ENCODE measurements around the gene SAFB. TPM values are rescaled to one million over a fixed set of nuclear protein-coding genes. Genes with fewer than 3 reads are reported as not detected.

SAFB gene
- total RNA-seq, 1 donor, result 33.7 TPM

DNA sequence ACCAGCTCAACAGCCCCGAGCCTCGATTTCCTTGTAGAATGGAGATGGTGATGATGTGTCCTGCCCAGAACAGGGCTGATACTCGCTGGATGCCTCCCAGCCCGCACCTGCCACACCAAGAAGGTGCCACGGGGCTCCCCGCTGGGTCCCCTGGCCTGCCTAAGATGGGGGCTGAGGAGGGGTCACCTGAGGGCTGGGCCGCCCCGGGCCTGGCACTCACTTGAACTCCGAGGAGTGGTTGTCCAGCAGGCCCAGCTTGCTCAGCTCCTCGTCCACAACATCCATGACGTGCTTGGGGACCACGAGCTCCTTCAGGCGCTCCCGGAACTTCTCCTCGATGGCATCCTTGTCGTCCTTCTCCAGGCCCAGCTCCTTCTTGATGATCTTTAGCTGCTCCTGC is 82.7 kb downstream of the SAFB start:
- peaks cover 4% of the 10 kb centered on the region for H4K20me1 ChIP-seq (ENCODE audit: insufficient read depth, low read length)
- H2AFZ ChIP-seq (ENCODE audit: low read length), result no peak overlapping the region
- H3K4me1 ChIP-seq (ENCODE audit: insufficient read depth, low read length), result no peaks in the 10 kb centered on the region
- H3K9me3 ChIP-seq (ENCODE audit: low read depth, low read length), result no peaks in the 10 kb centered on the region
- H3K27me3 ChIP-seq (ENCODE audit: insufficient read depth, low read length), result no peaks in the 10 kb centered on the region
- peaks cover 7% of the 10 kb centered on the region for H3K79me2 ChIP-seq (ENCODE audit: insufficient read depth, low read length)
- TF ChIP-seq, protein P1, sequence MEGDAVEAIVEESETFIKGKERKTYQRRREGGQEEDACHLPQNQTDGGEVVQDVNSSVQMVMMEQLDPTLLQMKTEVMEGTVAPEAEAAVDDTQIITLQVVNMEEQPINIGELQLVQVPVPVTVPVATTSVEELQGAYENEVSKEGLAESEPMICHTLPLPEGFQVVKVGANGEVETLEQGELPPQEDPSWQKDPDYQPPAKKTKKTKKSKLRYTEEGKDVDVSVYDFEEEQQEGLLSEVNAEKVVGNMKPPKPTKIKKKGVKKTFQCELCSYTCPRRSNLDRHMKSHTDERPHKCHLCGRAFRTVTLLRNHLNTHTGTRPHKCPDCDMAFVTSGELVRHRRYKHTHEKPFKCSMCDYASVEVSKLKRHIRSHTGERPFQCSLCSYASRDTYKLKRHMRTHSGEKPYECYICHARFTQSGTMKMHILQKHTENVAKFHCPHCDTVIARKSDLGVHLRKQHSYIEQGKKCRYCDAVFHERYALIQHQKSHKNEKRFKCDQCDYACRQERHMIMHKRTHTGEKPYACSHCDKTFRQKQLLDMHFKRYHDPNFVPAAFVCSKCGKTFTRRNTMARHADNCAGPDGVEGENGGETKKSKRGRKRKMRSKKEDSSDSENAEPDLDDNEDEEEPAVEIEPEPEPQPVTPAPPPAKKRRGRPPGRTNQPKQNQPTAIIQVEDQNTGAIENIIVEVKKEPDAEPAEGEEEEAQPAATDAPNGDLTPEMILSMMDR (IDR thresholded peaks at IDR 0.05; ENCODE audit: extremely low read depth, low read depth, low read length), result no peak
- H3K27ac ChIP-seq (ENCODE audit: low read depth, low read length), result no peak overlapping the region
- H3K4me2 ChIP-seq (ENCODE audit: insufficient read depth, low read length), result no peak overlapping the region
- H3K36me3 ChIP-seq (ENCODE audit: insufficient read depth, low read length), result peaks cover 46% of the 10 kb centered on the region
- peak; percentile 67 for DNase-seq (ENCODE audit: insufficient read length, low spot score, missing footprints)
- no peak overlapping the region for H3K4me3 ChIP-seq (ENCODE audit: insufficient read depth, low read length)

DNA sequence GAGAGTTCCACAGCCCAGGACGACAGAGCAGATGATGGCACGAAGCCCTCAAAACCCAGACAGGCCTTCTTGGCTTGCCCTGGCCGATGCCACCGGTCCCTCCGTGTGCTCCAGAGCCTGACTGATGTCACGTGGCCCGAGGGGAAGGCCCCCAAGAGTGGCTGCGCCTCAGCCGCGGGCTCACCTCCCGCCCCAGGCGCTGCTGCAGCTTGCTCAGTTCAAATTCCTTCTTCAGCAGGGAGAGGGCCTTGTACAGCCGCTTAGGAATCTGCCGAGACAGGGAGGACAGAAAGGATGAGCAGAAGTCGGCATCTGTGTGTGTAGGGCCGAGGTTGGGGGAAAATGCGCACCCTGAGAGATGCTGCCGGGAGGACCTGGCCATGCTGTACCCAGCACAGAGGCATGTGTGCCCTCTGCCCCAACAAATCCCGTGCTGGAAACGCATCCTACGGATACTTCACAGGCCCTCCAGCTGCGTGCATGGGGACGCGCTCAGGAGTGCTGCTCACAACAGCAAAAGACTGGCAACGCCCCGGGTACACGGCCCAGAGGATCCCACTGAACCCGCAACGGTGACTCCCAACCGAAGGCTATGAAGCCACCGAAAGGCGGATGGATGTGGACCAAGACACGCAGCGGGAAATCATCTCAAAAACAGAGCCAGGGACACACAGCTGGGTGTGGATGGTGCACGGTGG is 84.1 kb downstream of the SAFB start:
- H3K36me3 ChIP-seq (ENCODE audit: insufficient read depth, low read length), result peaks cover 54% of the 10 kb centered on the region

DNA sequence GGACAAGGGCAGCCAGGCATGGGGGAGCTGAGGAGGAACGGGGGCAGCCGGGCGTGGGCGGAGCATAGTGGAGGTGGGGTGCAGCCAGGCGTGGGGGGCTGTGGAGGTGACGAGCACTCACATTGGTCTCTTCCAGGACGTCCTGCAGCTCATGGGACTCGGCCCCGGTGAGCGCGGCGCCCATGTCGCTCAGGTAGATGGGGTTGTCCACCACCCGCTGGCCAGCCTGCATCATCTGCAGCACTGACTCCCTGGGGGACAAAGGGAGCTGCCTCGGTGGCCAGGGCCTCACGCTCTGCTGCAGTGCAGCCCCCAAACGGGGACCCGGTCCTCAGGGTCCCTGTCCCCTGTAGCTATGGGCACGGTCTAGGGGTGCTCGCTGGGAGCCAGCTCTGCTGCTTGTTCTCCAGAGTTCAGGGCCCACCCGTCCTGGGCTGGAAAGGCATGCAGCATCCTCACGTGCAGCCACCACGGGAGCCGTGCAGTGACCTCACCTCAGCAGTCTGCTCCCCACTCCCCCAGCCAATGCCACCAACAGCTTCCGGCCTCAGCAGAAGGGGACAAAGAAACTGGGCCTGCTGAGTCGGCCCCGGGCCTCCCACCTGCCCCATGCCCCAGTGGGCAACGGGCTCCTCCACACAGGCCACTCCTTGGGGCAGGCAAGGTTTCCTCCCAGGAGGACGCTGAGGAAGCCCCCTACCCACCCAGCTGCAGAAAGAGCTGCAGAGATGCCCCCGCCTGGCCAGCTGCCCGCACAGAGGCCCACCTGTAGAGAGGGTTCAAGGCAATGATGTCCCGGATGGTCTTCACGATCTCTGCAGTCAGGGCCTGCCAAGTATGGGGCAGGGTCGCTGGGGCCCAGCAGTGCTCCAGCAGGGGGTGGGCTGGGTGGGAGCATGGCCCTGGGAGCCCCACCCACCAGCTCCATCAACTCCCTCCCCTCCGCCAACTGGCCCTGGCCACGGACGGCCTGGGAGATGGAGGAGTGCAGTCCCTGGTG is 85.0 kb downstream of the SAFB start:
- peaks cover 6% of the 10 kb centered on the region for H3K79me2 ChIP-seq (ENCODE audit: insufficient read depth, low read length)
- H3K4me3 ChIP-seq (ENCODE audit: insufficient read depth, low read length), result no peak overlapping the region
- peak; percentile 73 for DNase-seq (ENCODE audit: insufficient read length, low spot score, missing footprints)
- no peak overlapping the region for H2AFZ ChIP-seq (ENCODE audit: low read length)
- TF ChIP-seq, protein P1 (IDR thresholded peaks at IDR 0.05; ENCODE audit: extremely low read depth, low read depth, low read length), result no peak
- H3K27ac ChIP-seq (ENCODE audit: low read depth, low read length), result no peak overlapping the region
- H3K36me3 ChIP-seq (ENCODE audit: insufficient read depth, low read length), result peaks cover 62% of the 10 kb centered on the region
- H3K9me3 ChIP-seq (ENCODE audit: low read depth, low read length), result no peaks in the 10 kb centered on the region
- no peaks in the 10 kb centered on the region for H3K27me3 ChIP-seq (ENCODE audit: insufficient read depth, low read length)
- no peaks in the 10 kb centered on the region for H3K4me1 ChIP-seq (ENCODE audit: insufficient read depth, low read length)
- H4K20me1 ChIP-seq (ENCODE audit: insufficient read depth, low read length), result peaks cover 7% of the 10 kb centered on the region
- no peak overlapping the region for H3K4me2 ChIP-seq (ENCODE audit: insufficient read depth, low read length)

More for the DNA sequence above, 84.1 kb downstream of the SAFB start:
- Histone ChIP-seq H3K4me2 (ENCODE audit: insufficient read depth, low read length) (no peak overlapping the region), H3K27me3 (ENCODE audit: insufficient read depth, low read length) (no peaks in the 10 kb centered on the region), H3K27ac (ENCODE audit: low read depth, low read length) (no peak overlapping the region), H4K20me1 (ENCODE audit: insufficient read depth, low read length) (peaks cover 4% of the 10 kb centered on the region), H3K9me3 (ENCODE audit: low read depth, low read length) (no peaks in the 10 kb centered on the region), H3K4me3 (ENCODE audit: insufficient read depth, low read length) (no peak overlapping the region), H2AFZ (ENCODE audit: low read length) (no peak overlapping the region), H3K4me1 (ENCODE audit: insufficient read depth, low read length) (no peaks in the 10 kb centered on the region), H3K79me2 (ENCODE audit: insufficient read depth, low read length) (peaks cover 4% of the 10 kb centered on the region)
- TF ChIP-seq, protein P1 (IDR thresholded peaks at IDR 0.05; ENCODE audit: extremely low read depth, low read depth, low read length), result no peak
- peak; percentile 65 for DNase-seq (ENCODE audit: insufficient read length, low spot score, missing footprints)

DNA sequence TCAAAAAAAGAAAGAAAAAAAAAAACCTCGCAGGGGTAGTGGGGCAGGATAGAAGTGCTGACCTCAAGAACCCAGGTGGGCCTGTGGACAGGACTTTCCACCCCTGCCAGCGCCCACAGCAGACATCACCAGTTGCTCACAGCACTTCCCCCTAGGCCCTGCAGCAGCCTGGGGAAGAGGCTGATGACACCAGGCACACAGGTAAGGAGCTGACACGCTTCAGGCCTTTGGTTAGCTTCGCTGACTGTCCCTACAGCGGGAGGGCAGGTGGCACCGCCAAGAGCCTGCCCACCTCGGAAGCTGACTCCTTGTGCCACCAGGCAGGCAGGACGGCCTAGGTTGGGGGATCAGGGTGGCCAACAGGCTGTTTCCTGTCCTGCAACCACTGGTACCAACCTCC is 88.1 kb downstream of the SAFB start:
- Histone ChIP-seq H3K27ac (ENCODE audit: low read depth, low read length) (no peak overlapping the region), H2AFZ (ENCODE audit: low read length) (no peak overlapping the region), H3K27me3 (ENCODE audit: insufficient read depth, low read length) (no peaks in the 10 kb centered on the region), H3K4me3 (ENCODE audit: insufficient read depth, low read length) (no peak overlapping the region), H3K4me2 (ENCODE audit: insufficient read depth, low read length) (no peak overlapping the region), H4K20me1 (ENCODE audit: insufficient read depth, low read length) (peaks cover 7% of the 10 kb centered on the region), H3K4me1 (ENCODE audit: insufficient read depth, low read length) (no peaks in the 10 kb centered on the region), H3K79me2 (ENCODE audit: insufficient read depth, low read length) (peaks cover 30% of the 10 kb centered on the region), H3K9me3 (ENCODE audit: low read depth, low read length) (no peaks in the 10 kb centered on the region), H3K36me3 (ENCODE audit: insufficient read depth, low read length) (peaks cover 48% of the 10 kb centered on the region)
- TF ChIP-seq, protein P1 (IDR thresholded peaks at IDR 0.05; ENCODE audit: extremely low read depth, low read depth, low read length), result no peak
- no peak for DNase-seq (ENCODE audit: insufficient read length, low spot score, missing footprints)

Measured in osteoblast (primary cell).